GM12865 (cell line): ENCODE measurements around the gene IGFBPL1.

Experiments used
- DNase-seq: peaks from one replicate; pipeline ENCODE4 v3.0.0; 2010; ENCODE audit warnings: low read depth
- H3K4me3 ChIP-seq: 2 replicates; pipeline ENCODE4 v1.5.1; 2011; ENCODE audit warnings: mild to moderate bottlenecking, low read depth, low read length, control low read depth
- CTCF ChIP-seq: IDR thresholded peaks from 2 replicates; pipeline ENCODE4 v1.5.1; 2011; ENCODE audit warnings: low read length, control low read depth, low read depth, inconsistent platforms; ENCODE audit not compliant: insufficient read depth; ENCODE audit errors: missing control alignments

The IGFBPL1 gene

GRCh38 chr9:38437193-38437823 is 13.1 kb upstream of the IGFBPL1 start:
- no peak for TF ChIP-seq CTCF
- no peak overlapping the region for H3K4me3 ChIP-seq
- peak; percentile 14 for DNase-seq

- no peak overlapping the region for H3K4me3 ChIP-seq
- TF ChIP-seq CTCF, result no peak
- no peak for DNase-seq
Observed at GRCh38 chr9:38436708-38437107, 12.5 kb upstream of the IGFBPL1 start.

GRCh38 chr9:38435521-38435920 is 11.3 kb upstream of the IGFBPL1 start:
- no peak for TF ChIP-seq CTCF
- no peak for DNase-seq
- no peak overlapping the region for H3K4me3 ChIP-seq

GRCh38 chr9:38434853-38435252 is 10.6 kb upstream of the IGFBPL1 start:
- no peak for DNase-seq
- H3K4me3 ChIP-seq, result no peak overlapping the region
- TF ChIP-seq CTCF, result no peak

- no peak for TF ChIP-seq CTCF
- no peak for DNase-seq
- no peak overlapping the region for H3K4me3 ChIP-seq
Observed at GRCh38 chr9:38434365-38434764, 10.1 kb upstream of the IGFBPL1 start.

- TF ChIP-seq CTCF, result peak; percentile 44
- peak; percentile 49 for DNase-seq
- H3K4me3 ChIP-seq, result no peak overlapping the region
Observed at GRCh38 chr9:38432922-38433510, 8.8 kb upstream of the IGFBPL1 start.

GRCh38 chr9:38431116-38431515 is 6.9 kb upstream of the IGFBPL1 start:
- no peak for TF ChIP-seq CTCF
- DNase-seq, result no peak
- no peak overlapping the region for H3K4me3 ChIP-seq
